Measurements from ENCODE around the gene MRAP.
A peak's percentile ranks its signal among the peaks of the same experiment; 100 is the strongest.

DNA sequence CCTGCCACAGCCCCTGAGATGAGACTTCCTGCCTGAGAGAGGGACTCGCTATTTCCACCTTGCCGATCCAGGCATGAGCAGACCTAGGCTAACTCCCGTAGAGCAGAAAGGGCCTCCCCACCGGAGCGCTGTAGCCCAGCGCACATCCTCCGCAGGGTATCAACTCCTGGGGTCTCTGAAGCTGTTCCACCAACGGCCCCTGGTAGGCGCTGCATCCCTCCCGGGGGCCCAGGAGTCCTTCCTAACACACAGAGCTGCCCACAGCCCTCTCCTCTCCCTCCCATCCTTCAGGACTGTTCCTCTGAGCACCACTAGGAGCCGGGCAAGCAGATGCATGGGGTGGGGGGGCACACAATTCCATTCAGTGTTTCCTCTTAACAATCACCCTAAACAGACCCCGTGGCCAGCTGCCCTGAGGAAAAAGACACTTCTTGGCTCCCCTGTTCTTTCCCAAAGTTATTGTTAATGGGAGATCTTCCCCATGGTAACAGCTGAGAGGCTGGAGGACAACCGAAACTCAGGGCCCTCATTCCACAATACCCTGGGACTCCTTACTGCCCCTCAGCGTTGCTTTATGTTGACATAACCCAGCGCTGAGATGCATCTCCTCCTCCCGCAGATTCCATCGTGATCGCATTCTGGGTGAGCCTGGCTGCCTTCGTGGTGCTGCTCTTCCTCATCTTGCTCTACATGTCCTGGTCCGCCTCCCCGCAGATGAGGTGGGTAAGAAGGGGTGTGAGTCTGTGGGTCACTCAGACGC lies 7.5 kb downstream of the MRAP start:
- TF ChIP-seq, protein P1, sequence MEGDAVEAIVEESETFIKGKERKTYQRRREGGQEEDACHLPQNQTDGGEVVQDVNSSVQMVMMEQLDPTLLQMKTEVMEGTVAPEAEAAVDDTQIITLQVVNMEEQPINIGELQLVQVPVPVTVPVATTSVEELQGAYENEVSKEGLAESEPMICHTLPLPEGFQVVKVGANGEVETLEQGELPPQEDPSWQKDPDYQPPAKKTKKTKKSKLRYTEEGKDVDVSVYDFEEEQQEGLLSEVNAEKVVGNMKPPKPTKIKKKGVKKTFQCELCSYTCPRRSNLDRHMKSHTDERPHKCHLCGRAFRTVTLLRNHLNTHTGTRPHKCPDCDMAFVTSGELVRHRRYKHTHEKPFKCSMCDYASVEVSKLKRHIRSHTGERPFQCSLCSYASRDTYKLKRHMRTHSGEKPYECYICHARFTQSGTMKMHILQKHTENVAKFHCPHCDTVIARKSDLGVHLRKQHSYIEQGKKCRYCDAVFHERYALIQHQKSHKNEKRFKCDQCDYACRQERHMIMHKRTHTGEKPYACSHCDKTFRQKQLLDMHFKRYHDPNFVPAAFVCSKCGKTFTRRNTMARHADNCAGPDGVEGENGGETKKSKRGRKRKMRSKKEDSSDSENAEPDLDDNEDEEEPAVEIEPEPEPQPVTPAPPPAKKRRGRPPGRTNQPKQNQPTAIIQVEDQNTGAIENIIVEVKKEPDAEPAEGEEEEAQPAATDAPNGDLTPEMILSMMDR (IDR thresholded peaks at IDR 0.05) = peak in 2 of 6 experiments; percentile 5 to 35
- no peak for TF ChIP-seq POLR2A (IDR thresholded peaks at IDR 0.05)

Measured in adrenal gland (tissue), 5 donors.